MM.1S (cell line): ENCODE measurements around the gene EEA1.

ENCODE experiments used
- CTCF ChIP-seq: fragments of 300-600 bp; sonication (generic); IDR thresholded peaks from 2 replicates; pipeline ENCODE4 v1.5.1; 2016; ENCODE audit warnings: antibody characterized with exemption, low read length, mixed read lengths
- EZH2 ChIP-seq: fragments of 300-600 bp; sonication (generic); optimal IDR thresholded peaks from 2 replicates; pipeline ENCODE3; 2017; ENCODE audit warnings: low read depth, mild to moderate bottlenecking, antibody characterized with exemption, low read length, mixed read lengths
- EZH2phosphoT487 ChIP-seq: fragments of 300-600 bp; sonication (generic); IDR thresholded peaks from 2 replicates; pipeline ENCODE4 v1.6.1; 2018; ENCODE audit warnings: antibody characterized with exemption, low read length

GRCh38 chr12:92961949-92962348 lies 32.9 kb upstream of the EEA1 start:
- TF ChIP-seq CTCF (no peak), EZH2 (no peak), EZH2phosphoT487 (no peak)
